Liver (tissue), 9 donors: ENCODE results near the gene NHERF1. TPM values are rescaled to one million over a fixed set of nuclear protein-coding genes. Genes with fewer than 3 reads are reported as not detected.

ENCODE experiments used
- DNase-seq: peaks from one replicate; pipeline ENCODE4 v3.0.0-alpha.2; 2017; ENCODE audit warnings: low spot score
- H3K27ac ChIP-seq, 2 donors: one replicate each; pipeline ENCODE4 v1.7.0; 2013; ENCODE audit warnings: inconsistent platforms in 2 of 2, low read length in 2 of 2, control low read depth in 1 of 2, low read depth in 1 of 2, mild to moderate bottlenecking in 1 of 2
- H3K27me3 ChIP-seq, 4 donors: one replicate each; pipeline versions ENCODE4 v1.6.1 to v1.7.0; 2013; ENCODE audit warnings: low read length in 3 of 4, inconsistent platforms in 1 of 4, mild to moderate bottlenecking in 1 of 4, moderate library complexity in 1 of 4; ENCODE audit not compliant: control insufficient read depth in 4 of 4, insufficient read depth in 4 of 4
- H3K36me3 ChIP-seq, 4 donors: one replicate each; pipeline versions ENCODE4 v1.6.1 to v1.7.0; 2013; ENCODE audit warnings: low read length in 3 of 4, mild to moderate bottlenecking in 3 of 4, low read depth in 1 of 4, moderate library complexity in 1 of 4; ENCODE audit not compliant: control insufficient read depth in 4 of 4, insufficient read depth in 3 of 4
- H3K4me1 ChIP-seq, 4 donors: one replicate each; pipeline versions ENCODE4 v1.6.1 to v1.7.0; 2013; ENCODE audit warnings: low read length in 3 of 4, mild to moderate bottlenecking in 3 of 4, moderate library complexity in 1 of 4; ENCODE audit not compliant: control insufficient read depth in 4 of 4, insufficient read depth in 4 of 4
- H3K4me3 ChIP-seq, 3 donors: one replicate each; pipeline versions ENCODE4 v1.6.1 to v1.7.0; 2013; ENCODE audit warnings: low read length in 3 of 3, control low read depth in 1 of 3, low read depth in 1 of 3, mild to moderate bottlenecking in 1 of 3
- H3K9ac ChIP-seq, 2 donors: one replicate each; pipeline ENCODE4 v1.7.0; 2013; ENCODE audit warnings: low read length in 2 of 2, mild to moderate bottlenecking in 2 of 2, moderate library complexity in 2 of 2, control low read depth in 1 of 2, low read depth in 1 of 2
- H3K9me3 ChIP-seq, 4 donors: one replicate each; pipeline versions ENCODE4 v1.6.1 to v1.7.0; 2013; ENCODE audit warnings: low read length in 3 of 4; ENCODE audit not compliant: control insufficient read depth in 4 of 4
- FOXA1 ChIP-seq: IDR thresholded peaks from 2 replicates; pipeline ENCODE4 v1.6.1; 2016; ENCODE audit warnings: antibody characterized with exemption
- FOXA2 ChIP-seq: IDR thresholded peaks from 2 replicates; pipeline ENCODE4 v1.6.1; 2016; ENCODE audit warnings: antibody characterized with exemption
- GABPA ChIP-seq, 2 donors: IDR thresholded peaks in 1 of 2; conservative IDR thresholded peaks in 1 of 2; 2 replicates each; pipeline ENCODE4 v1.6.1; 2016; ENCODE audit warnings: antibody characterized with exemption in 2 of 2, mild to moderate bottlenecking in 1 of 2, moderate library complexity in 1 of 2
- HNF4A ChIP-seq, 2 donors: conservative IDR thresholded peaks; 2 replicates each; pipeline ENCODE4 v1.6.1; 2016; ENCODE audit warnings: antibody characterized with exemption in 2 of 2, mild to moderate bottlenecking in 2 of 2
- HNF4G ChIP-seq: IDR thresholded peaks from 2 replicates; pipeline ENCODE4 v1.6.1; 2016; ENCODE audit warnings: antibody characterized with exemption
- JUND ChIP-seq, 2 donors: IDR thresholded peaks; 2 replicates each; pipeline ENCODE4 v1.6.1; 2016; ENCODE audit warnings: antibody characterized with exemption in 2 of 2
- NR2F2 ChIP-seq: IDR thresholded peaks from 2 replicates; pipeline ENCODE4 v1.6.1; 2016; ENCODE audit warnings: antibody characterized with exemption
- RAD21 ChIP-seq, 2 donors: IDR thresholded peaks; 2 replicates each; pipeline ENCODE4 v1.6.1; 2016; ENCODE audit warnings: antibody characterized with exemption in 2 of 2, mild to moderate bottlenecking in 2 of 2
- REST ChIP-seq: IDR thresholded peaks from 2 replicates; pipeline ENCODE4 v1.6.1; 2016; ENCODE audit warnings: antibody characterized with exemption, mild to moderate bottlenecking
- RXRA ChIP-seq, 2 donors: IDR thresholded peaks; 2 replicates each; pipeline ENCODE4 v1.6.1; 2017 to 2018; ENCODE audit warnings: antibody characterized with exemption in 2 of 2, mild to moderate bottlenecking in 1 of 2
- SP1 ChIP-seq: IDR thresholded peaks from 2 replicates; pipeline ENCODE4 v1.6.1; 2018; ENCODE audit warnings: antibody characterized with exemption, mild to moderate bottlenecking
- TAF1 ChIP-seq: conservative IDR thresholded peaks from 2 replicates; pipeline ENCODE4 v1.6.1; 2016; ENCODE audit warnings: antibody characterized with exemption, mild to moderate bottlenecking
- YY1 ChIP-seq: IDR thresholded peaks from 2 replicates; pipeline ENCODE4 v1.6.1; 2016; ENCODE audit warnings: antibody characterized with exemption, mild to moderate bottlenecking
- ZBTB33 ChIP-seq: IDR thresholded peaks from 2 replicates; pipeline ENCODE4 v1.6.1; 2016; ENCODE audit warnings: antibody characterized with exemption
- WGBS: extraction: QIAGEN DNeasy Blood & Tissue Kit; methylation state at CpG from one replicate; pipeline ENCODE4 v1.1.7; 2013; 5-methylcytosine and 5-hydroxymethylcytosine counted together
- polyA plus RNA-seq, 2 donors: library from polyadenylated mRNA; stranded (reverse) in 1 of 2; unstranded in 1 of 2; fragments of 200-250 nt in 1 of 2; fragments of >200 nt in 1 of 2; fragmentation: Nextera tagmentation in 1 of 2; extraction: Ambion mirVana in 1 of 2; gene quantifications; one replicate each; pipeline versions ENCODE4 v1.2.1 to v1.2.3, GENCODE V29; 2013 to 2015
- total RNA-seq, 2 donors: library from RNA; depleted of rRNA; stranded (reverse); fragments of >200 nt; gene quantifications; one replicate each; pipeline ENCODE4 v1.2.3, GENCODE V29; 2014
- TF ChIP-seq, protein P1 (sequence below): fragments of 150-350 bp; IDR thresholded peaks from 2 replicates; pipeline ENCODE4 v1.5.1; 2017; ENCODE audit warnings: improper control_type of control experiment, low read depth, low read length; ENCODE audit not compliant: missing input control
- TF ChIP-seq, protein P2 (sequence below): IDR thresholded peaks from 2 replicates; pipeline ENCODE4 v1.6.1; 2016; ENCODE audit warnings: antibody characterized with exemption
- TF ChIP-seq, protein P3 (sequence below): IDR thresholded peaks from 2 replicates; pipeline ENCODE4 v1.6.1; 2016; ENCODE audit warnings: antibody characterized with exemption
- donor health status: healthy.
- donor health status: healthy.
- donor health status: healthy.
- donor health status: healthy.
- donor health status: healthy.

Gene NHERF1
- total and polyA plus RNA-seq, 4 donors: 38.1 to 160 (median 94.7) TPM

GRCh38 chr17:74752415-74752814, 4.0 kb downstream of the NHERF1 start:
- H3K9ac ChIP-seq: no peak overlapping the region
- 51% methylated on average over 9 of the region's 9 CpGs for WGBS
- no peak overlapping the region for H3K4me3 ChIP-seq
- no peaks in the 10 kb centered on the region for H3K36me3 ChIP-seq
- DNase-seq: no peak
- H3K27me3 ChIP-seq: no peaks in the 10 kb centered on the region
- H3K4me1 ChIP-seq: peaks cover 21 to 69% (median 53%) of the 10 kb centered on the region in 4 donors
- peak overlapping the region; percentile 90 to 98 for H3K27ac ChIP-seq
- TF ChIP-seq, protein P1, sequence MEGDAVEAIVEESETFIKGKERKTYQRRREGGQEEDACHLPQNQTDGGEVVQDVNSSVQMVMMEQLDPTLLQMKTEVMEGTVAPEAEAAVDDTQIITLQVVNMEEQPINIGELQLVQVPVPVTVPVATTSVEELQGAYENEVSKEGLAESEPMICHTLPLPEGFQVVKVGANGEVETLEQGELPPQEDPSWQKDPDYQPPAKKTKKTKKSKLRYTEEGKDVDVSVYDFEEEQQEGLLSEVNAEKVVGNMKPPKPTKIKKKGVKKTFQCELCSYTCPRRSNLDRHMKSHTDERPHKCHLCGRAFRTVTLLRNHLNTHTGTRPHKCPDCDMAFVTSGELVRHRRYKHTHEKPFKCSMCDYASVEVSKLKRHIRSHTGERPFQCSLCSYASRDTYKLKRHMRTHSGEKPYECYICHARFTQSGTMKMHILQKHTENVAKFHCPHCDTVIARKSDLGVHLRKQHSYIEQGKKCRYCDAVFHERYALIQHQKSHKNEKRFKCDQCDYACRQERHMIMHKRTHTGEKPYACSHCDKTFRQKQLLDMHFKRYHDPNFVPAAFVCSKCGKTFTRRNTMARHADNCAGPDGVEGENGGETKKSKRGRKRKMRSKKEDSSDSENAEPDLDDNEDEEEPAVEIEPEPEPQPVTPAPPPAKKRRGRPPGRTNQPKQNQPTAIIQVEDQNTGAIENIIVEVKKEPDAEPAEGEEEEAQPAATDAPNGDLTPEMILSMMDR: no peak
- no peak for TF ChIP-seq REST
- TF ChIP-seq YY1: no peak
- TF ChIP-seq ZBTB33: no peak
- no peak for TF ChIP-seq HNF4G
- no peak for TF ChIP-seq GABPA (IDR thresholded peaks at IDR 0.05 in 1 of 2, conservative IDR thresholded peaks at IDR 0.05 in 1 of 2)
- TF ChIP-seq, protein P2, sequence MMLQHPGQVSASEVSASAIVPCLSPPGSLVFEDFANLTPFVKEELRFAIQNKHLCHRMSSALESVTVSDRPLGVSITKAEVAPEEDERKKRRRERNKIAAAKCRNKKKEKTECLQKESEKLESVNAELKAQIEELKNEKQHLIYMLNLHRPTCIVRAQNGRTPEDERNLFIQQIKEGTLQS: no peak
- no peaks in the 10 kb centered on the region for H3K9me3 ChIP-seq

DNA sequence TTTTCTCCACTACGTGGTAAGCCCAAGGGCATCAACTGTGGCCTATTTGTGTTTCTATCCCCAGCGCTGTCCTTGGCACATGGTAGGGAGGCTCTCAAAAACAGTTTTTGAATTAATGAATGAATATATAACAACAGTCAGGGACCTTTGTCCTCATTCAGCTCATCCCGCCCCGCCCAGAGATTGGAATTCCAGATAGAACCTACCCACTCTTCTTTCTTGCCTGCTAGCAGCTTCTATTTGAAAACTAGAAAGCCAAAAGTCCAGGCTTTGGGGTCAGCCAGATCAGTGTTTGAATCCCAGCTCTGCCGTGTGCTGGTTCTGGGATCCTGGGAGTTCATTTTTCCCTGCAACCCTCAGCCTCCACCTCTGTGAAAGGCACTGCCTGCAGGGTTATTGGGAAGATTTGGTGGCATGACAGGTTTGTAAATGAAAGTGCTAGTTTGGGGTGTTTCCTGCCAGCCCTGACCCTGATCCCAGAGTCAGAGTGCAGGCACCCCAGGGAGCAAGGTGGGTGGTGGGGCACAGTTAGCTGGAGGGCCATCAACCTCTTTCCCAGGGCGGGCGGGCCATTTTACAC, 4.5 kb downstream of the NHERF1 start:
- WGBS: 62% methylated on average over 7 of the region's 7 CpGs
- peak in 1 of 2 donors; percentile 6 for TF ChIP-seq RXRA (IDR thresholded peaks at IDR 0.05)
- no peak for TF ChIP-seq FOXA2
- no peak for TF ChIP-seq FOXA1
- TF ChIP-seq SP1: no peak
- no peak for TF ChIP-seq JUND (IDR thresholded peaks at IDR 0.05)
- no peak for TF ChIP-seq RAD21 (IDR thresholded peaks at IDR 0.05)
- no peak for TF ChIP-seq GABPA (IDR thresholded peaks at IDR 0.05 in 1 of 2, conservative IDR thresholded peaks at IDR 0.05 in 1 of 2)
- TF ChIP-seq, protein P1: no peak
- TF ChIP-seq NR2F2: no peak
- TF ChIP-seq TAF1: no peak
- TF ChIP-seq, protein P3, sequence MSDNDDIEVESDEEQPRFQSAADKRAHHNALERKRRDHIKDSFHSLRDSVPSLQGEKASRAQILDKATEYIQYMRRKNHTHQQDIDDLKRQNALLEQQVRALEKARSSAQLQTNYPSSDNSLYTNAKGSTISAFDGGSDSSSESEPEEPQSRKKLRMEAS: no peak
- TF ChIP-seq HNF4A (conservative IDR thresholded peaks at IDR 0.05): peak; percentile 29 to 44
- TF ChIP-seq REST: no peak
- TF ChIP-seq, protein P2: no peak
- TF ChIP-seq YY1: no peak
- H3K9me3 ChIP-seq: no peaks in the 10 kb centered on the region
- H3K4me1 ChIP-seq: peaks cover 24 to 69% (median 53%) of the 10 kb centered on the region in 4 donors
- H3K9ac ChIP-seq: peak overlapping the region in 1 of 2 donors; percentile 19
- no peaks in the 10 kb centered on the region for H3K36me3 ChIP-seq
- no peaks in the 10 kb centered on the region for H3K27me3 ChIP-seq
- peak overlapping the region; percentile 90 to 98 for H3K27ac ChIP-seq
- DNase-seq: no peak
- no peak overlapping the region for H3K4me3 ChIP-seq
